Peyer's patch (tissue), 4 donors: ENCODE results near the gene HSPBP1.

Experiments
- POLR2A ChIP-seq, 2 donors: fragments of 450-650 bp; IDR thresholded peaks; one replicate each; pipeline ENCODE4 v1.5.1; 2017; ENCODE audit warnings: antibody characterized with exemption in 2 of 2, mild to moderate bottlenecking in 2 of 2, moderate library complexity in 2 of 2
- TF ChIP-seq, protein P1 (sequence below), 6 experiments: fragments of 450-650 bp in 4 of 6; fragments of 200-600 bp in 2 of 6; sonication (generic) in 1 of 6; IDR thresholded peaks; one replicate each; pipeline ENCODE4 v1.5.1; 2017 to 2019; ENCODE audit warnings: antibody characterized with exemption in 6 of 6, mild to moderate bottlenecking in 3 of 6, moderate library complexity in 1 of 6

GRCh38 chr19:55229145-55229788, 50.6 kb downstream of the HSPBP1 start:
- TF ChIP-seq, protein P1, sequence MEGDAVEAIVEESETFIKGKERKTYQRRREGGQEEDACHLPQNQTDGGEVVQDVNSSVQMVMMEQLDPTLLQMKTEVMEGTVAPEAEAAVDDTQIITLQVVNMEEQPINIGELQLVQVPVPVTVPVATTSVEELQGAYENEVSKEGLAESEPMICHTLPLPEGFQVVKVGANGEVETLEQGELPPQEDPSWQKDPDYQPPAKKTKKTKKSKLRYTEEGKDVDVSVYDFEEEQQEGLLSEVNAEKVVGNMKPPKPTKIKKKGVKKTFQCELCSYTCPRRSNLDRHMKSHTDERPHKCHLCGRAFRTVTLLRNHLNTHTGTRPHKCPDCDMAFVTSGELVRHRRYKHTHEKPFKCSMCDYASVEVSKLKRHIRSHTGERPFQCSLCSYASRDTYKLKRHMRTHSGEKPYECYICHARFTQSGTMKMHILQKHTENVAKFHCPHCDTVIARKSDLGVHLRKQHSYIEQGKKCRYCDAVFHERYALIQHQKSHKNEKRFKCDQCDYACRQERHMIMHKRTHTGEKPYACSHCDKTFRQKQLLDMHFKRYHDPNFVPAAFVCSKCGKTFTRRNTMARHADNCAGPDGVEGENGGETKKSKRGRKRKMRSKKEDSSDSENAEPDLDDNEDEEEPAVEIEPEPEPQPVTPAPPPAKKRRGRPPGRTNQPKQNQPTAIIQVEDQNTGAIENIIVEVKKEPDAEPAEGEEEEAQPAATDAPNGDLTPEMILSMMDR (IDR thresholded peaks at IDR 0.05) = no peak
- TF ChIP-seq POLR2A (IDR thresholded peaks at IDR 0.05) = no peak
